SKM-1 (cell line): Measurements from ENCODE around the gene UTP14C.
A peak's percentile ranks its signal among the peaks of the same experiment; 100 is the strongest.
"Not testable (repeated sequence)": the region's sequence is repeated elsewhere in the genome, so short reads cannot be mapped to it uniquely, and the experiment has no call there.

ENCODE experiments used
- DNase-seq: peaks from one replicate; lab custom pipeline; 2025; ENCODE audit not compliant: unreplicated experiment; lab: John Stamatoyannopoulos, UW

Gene UTP14C

GRCh38 chr13:52024481-52024880 lies at the start of gene UTP14C:
UTP14C (plus strand) TSS chr13:52024691; CDS start chr13:52028805, 4,114 bp downstream.
- DNase-seq, result no peak

- no peak for DNase-seq
Measured at GRCh38 chr13:51976423-51976822, 48.1 kb upstream of the UTP14C start.

GRCh38 chr13:51976890-51977289 lies 47.6 kb upstream of the UTP14C start:
- DNase-seq, result no peak

DNA sequence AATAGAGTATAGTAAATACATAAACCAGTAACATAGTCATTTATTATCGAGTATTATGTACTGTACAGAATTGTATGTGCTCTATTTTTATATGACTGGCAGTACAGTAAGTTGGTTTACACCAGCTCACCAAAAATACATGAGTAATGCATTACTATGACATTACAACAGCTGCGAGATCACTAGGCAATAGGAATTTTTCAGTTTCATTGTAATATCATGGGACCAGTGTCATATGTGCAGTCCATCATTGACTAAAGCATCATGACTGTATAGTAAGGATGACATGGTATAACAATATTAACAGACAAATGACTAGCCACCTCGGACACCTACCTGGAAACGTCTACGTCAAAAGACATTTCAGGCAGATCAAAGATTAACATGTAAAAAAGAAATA lies 46.9 kb upstream of the UTP14C start:
- DNase-seq, result no peak

DNA sequence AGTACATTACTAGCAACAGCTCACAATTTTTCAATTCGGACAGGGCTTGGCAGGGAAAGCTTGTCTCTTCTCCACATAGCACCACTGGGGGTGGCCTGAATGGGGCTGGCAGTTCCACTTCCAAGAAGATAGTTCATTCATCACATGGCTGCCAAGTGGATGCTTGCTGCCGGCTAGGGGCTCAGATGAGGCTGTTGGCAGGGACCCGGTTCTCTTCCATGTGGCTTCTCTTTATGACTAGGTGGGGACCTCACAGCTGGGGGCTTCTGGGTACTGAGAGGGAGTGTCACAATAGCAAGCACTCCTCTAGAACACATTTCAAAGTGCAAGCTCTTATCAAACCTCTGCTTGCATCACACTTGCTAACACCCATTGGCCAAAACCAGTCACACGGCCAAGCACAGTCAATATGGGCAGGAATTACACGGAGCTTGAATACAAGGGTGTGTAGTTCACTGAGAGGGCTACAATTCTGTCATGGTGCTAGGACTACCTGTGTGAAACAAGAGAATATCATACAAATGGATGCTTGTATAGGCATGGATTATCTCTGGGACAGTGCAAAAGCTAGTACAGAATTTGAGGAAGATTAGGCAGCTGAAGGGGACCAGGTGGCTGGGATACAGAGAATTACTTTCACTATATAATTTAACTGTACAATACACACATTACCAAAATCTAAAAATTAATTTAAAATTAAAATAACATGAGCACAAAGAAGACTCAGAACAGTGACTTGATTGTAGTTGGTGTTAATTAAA lies 45.5 kb upstream of the UTP14C start:
- no peak for DNase-seq

- no peak for DNase-seq
Measured at GRCh38 chr13:51980908-51981307, 43.6 kb upstream of the UTP14C start.

- no peak for DNase-seq
Measured at GRCh38 chr13:51981355-51981754, 43.1 kb upstream of the UTP14C start.

DNA sequence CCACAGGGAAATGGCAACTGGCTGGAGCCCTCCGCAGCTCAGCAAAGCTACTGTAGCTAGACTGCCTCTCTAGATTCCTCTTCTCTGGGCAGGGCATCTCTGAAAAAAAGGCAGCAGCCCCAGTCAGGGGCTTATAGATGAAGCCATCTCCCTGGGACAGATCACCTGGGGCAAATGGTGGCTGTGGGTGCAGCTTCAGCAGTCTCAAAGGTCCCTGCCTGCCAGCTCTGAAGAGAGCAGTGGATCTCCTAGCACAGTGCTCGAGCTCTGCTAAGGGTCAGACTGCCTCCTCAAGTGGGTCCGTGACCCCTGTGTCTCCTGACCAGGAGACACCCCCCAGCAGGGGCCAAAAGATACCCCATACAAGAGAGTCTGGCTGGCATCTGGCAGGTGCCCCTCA lies 41.2 kb upstream of the UTP14C start:
- DNase-seq, result not testable (repeated sequence)

- DNase-seq, result not testable (repeated sequence)
Measured at GRCh38 chr13:51984904-51985303, 39.6 kb upstream of the UTP14C start.

DNA sequence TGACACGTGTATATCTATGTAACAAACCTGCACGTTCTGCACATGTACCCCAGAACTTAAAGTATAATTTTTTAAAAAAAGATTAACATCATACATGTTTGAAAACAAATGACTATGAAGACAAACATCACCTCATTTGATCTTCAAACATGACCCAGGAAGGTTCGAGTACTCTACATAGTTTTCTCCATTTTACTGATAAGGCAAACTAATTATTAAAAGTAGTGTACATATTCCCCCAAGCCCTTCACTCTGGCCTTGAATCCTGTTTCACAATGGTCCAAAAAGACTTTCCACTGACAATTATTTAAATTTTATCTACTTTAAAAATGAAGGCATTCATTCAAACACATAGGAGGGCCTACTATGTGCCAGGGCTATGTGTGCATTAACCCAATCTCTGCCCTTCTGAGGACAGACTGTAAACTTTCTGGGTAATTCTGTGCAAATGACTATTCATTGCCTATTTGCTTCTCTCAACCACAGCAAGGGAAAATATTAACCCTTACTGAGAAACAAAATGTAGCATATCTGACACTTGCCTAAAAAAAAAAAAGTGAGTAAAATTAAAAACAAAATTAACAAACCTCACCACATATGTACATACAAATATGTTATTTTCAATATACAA lies 35.4 kb upstream of the UTP14C start:
- no peak for DNase-seq

DNA sequence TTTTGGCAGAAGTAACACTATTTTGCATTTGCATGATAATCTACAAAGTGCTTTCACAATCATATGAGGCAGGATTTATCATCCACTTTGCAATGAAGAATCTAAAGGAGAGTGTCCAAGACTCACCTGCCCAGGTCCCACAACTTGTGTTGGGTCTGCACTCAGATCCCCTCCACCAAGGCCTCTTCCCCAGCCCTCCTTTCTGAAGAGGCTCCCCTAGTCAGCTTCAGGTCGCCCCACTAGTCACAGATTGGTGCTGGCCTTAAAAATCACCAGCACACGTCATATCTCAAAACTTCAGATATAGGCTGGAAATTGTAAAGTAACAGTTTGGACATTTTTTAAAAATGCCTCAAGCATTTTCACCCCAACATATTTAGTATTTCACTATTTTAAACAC lies 30.8 kb upstream of the UTP14C start:
- DNase-seq, result no peak

DNA sequence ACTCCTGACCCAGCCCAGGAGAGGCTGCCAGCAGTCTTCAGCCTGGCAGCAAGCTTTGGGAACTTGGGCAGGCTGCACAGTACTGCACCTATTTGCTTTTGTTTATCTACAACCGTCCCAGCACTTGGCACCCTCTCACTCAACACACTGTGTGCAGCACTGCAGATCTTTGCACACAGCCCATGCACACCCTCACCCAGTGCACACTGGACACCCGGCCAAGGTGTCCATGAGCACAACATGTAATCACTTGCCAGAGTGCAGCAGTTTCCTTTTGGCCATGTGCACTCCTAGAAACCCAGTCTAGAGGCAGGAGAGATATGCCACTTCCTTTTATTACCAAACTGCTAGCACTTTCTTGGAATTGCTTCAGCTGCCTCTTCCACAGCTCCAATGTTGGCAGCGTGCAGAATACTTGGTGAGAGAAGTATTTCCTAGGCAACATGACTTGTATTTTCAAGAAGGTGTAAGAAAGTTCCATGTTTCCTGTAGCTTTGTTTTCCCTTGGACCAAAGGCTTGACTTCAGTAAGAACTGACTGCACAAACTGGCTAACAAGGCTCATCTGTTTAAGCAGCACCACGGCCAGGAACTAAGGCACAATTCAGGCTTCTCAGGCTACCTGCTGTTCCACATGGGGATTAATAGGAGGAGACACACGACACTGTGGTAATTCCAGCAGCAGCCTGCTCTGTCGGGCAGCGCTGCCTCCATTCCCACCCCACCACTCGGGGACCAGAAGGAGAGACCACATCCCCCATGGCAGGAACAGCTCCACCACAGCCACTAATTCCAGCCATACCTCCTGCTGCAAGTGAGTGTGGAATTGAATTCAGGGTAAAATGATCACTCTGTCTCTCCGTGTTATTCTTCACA lies 28.6 kb upstream of the UTP14C start:
- DNase-seq, result no peak

GRCh38 chr13:51996641-51997040 lies 27.9 kb upstream of the UTP14C start:
- no peak for DNase-seq

DNA sequence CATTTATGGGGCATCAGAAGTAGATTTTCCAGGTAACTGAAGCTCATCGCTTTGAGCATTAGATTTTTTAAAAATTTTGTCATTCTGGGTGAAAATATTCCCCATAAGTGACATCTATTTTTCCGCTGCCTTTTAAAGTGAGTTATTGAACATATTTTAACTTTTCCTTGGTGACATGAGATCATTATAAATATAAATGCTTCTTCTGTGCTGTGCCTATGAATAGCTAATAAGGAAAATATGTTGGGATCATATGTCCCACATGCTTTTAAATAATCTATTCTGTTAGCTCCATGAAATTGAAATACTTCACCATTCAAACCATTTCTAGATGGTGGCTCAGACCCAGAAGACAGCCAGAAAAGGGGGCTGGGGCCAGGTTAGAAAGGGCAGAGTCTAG lies 27.3 kb upstream of the UTP14C start:
- no peak for DNase-seq

DNA sequence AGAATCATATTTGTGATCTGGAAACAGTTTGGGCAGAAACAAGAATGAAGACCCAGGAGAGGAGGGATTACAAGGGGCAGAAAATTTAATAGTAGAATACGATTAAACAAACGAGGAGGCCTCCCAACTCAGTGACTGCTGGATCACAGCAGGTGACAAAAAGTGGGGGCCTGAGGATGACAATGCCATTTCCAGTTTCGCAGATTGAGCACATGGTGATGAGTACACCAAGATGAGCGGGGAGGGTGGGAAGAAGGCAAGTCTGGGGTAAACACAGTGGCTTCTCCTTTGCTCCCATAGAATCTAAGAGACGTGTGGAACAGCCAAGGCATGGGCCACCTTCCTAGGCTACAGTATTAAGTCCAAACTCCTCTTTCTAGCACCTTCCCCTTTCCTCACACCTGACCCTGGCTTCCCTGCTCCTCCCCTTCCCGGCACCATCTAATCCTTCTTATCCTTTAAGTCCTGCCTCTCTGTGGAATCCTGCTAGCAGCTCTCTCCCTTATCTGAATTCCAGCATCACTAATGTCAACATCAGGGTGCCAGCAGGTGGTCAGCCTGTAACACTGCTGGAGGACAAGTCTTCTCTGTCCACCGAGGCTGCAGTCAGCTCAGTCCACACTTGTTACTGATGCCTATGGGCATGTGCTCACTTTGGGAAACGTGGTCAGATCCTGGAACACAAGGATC lies 26.7 kb upstream of the UTP14C start:
- no peak for DNase-seq

GRCh38 chr13:51998723-51999509 lies 25.6 kb upstream of the UTP14C start:
- no peak for DNase-seq

- no peak for DNase-seq
Measured at GRCh38 chr13:51999510-51999911, 25.0 kb upstream of the UTP14C start.

DNA sequence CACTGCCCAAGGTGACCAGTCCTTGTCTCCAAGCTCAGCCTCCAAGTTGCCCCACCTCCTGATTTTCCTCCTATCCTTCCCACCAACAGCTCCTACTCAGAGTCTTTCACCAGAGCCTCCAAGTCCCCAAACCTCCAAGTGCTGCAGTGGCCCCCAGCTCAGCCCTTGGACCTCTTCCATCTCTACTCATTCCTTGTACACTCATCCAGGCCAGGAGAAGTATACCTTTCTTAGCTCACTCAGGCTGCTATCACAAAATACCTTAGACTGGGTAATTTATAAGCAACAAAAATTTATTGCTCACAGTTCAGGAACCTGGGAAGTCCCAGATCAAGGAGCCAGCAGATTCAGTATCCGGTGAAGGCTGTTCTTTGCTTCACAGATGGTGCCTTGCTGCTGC lies 24.6 kb upstream of the UTP14C start:
- no peak for DNase-seq

GRCh38 chr13:52001120-52001731 lies 23.3 kb upstream of the UTP14C start:
- peak; percentile 71 for DNase-seq

DNA sequence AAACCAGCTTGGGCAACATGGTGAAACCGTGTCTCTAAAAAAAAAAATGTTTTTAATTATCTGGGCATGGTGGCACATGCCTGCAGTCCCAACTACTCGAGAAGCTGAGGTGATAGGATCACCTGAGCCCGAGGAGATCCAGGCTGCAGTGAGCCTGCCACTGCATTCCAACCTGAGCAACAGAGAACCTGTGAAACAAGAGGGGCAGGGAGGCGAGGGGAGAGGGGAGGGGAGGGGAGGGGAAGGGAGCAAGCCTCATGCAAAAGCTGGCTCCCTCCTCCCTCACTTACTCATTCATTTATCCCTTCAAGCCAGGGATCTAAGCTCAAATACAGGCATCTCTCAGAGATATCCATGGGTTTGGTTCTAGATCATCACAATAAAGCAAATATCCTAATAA lies 22.1 kb upstream of the UTP14C start:
- DNase-seq, result no peak
